WTC11 (cell line): ENCODE data around the gene KIAA0232. TPM values are rescaled to one million over a fixed set of nuclear protein-coding genes. Genes with fewer than 3 reads are reported as not detected.

ENCODE experiments used
- ATAC-seq: fragments of 200-7000 bp; cut with Tn5 transposase; 2 replicates; pipeline ENCODE4 v1.10.0; 2021; ENCODE audit warnings: mild to moderate bottlenecking, moderate library complexity
- CTCF ChIA-PET: fragments of 300-600 bp; sonication (Branson Sonifier 250); formaldehyde crosslinking; loops from one replicate; lab custom pipeline; 2021; ENCODE audit warnings: antibody characterized with exemption; lab: Charles Lee
- POLR2A ChIA-PET: fragments of 350-600 bp; sonication (Branson Sonifier 250); formaldehyde crosslinking; loops from one replicate; lab custom pipeline; 2021; ENCODE audit warnings: antibody characterized with exemption; lab: Charles Lee
- DNase-seq: peaks from one replicate; pipeline ENCODE4 v3.0.0; 2021; ENCODE audit warnings: low spot score
- H3K27ac Mint-ChIP-seq: 2 replicates; pipeline ENCODE4 v1.8.0; 2021; ENCODE audit warnings: mixed read lengths
- H3K27me3 Mint-ChIP-seq: 2 replicates; pipeline ENCODE4 v1.8.0; 2021; ENCODE audit warnings: low read depth, mild to moderate bottlenecking, moderate library complexity, mixed read lengths
- H3K36me3 Mint-ChIP-seq: 2 replicates; pipeline ENCODE4 v1.8.0; 2021; ENCODE audit warnings: mixed read lengths
- H3K4me1 Mint-ChIP-seq: 2 replicates; pipeline ENCODE4 v1.8.0; 2022; ENCODE audit warnings: mixed read lengths
- H3K4me3 Mint-ChIP-seq: 2 replicates; pipeline ENCODE4 v1.8.0; 2021; ENCODE audit warnings: mild to moderate bottlenecking, moderate library complexity, mixed read lengths
- H3K9me3 Mint-ChIP-seq: 2 replicates; pipeline ENCODE4 v1.8.0; 2021; ENCODE audit warnings: mixed read lengths
- ATF1 ChIP-seq: sonication (generic); formaldehyde crosslinking; IDR thresholded peaks from 2 replicates; pipeline ENCODE4 v1.8.1; 2023; ENCODE audit warnings: mild to moderate bottlenecking, moderate library complexity, missing genetic modification reagents
- CBFB ChIP-seq: sonication (generic); formaldehyde crosslinking; IDR thresholded peaks from 2 replicates; pipeline ENCODE4 v1.8.1; 2022; ENCODE audit warnings: mild to moderate bottlenecking, low read depth, missing genetic modification reagents
- ELF4 ChIP-seq: sonication (generic); formaldehyde crosslinking; IDR thresholded peaks from 2 replicates; pipeline ENCODE4 v1.8.1; 2022; ENCODE audit warnings: low read depth, mild to moderate bottlenecking, moderate library complexity, missing genetic modification reagents
- GRHL2 ChIP-seq: fragments of 250-450 bp; sonication (Bioruptor Pico); IDR thresholded peaks from 2 replicates; pipeline ENCODE4 v1.8.0; 2022; ENCODE audit warnings: mild to moderate bottlenecking, moderate library complexity; ENCODE audit not compliant: insufficient replicate concordance, severe bottlenecking
- GTF2I ChIP-seq: fragments of 250-450 bp; sonication (Bioruptor Pico); conservative IDR thresholded peaks from 2 replicates; pipeline ENCODE4 v1.4.0; 2021; ENCODE audit warnings: mild to moderate bottlenecking
- IRF2 ChIP-seq: sonication (generic); formaldehyde crosslinking; IDR thresholded peaks from 2 replicates; pipeline ENCODE4 v1.8.0; 2022; ENCODE audit warnings: low read depth, missing genetic modification reagents, borderline replicate concordance
- JAZF1 ChIP-seq: fragments of 250-450 bp; sonication (Bioruptor Pico); IDR thresholded peaks from 2 replicates; pipeline ENCODE4 v1.9.0; 2021; ENCODE audit warnings: moderate library complexity, mild to moderate bottlenecking, inconsistent platforms
- NR1H2 ChIP-seq: sonication (generic); formaldehyde crosslinking; IDR thresholded peaks from 2 replicates; pipeline ENCODE4 v1.9.0; 2021; ENCODE audit warnings: mild to moderate bottlenecking, moderate library complexity, missing genetic modification reagents
- PRRX2 ChIP-seq: fragments of 250-450 bp; sonication (Bioruptor Pico); IDR thresholded peaks from 2 replicates; pipeline ENCODE4 v1.8.0; 2021; ENCODE audit warnings: mild to moderate bottlenecking
- SMAD4 ChIP-seq: sonication (generic); formaldehyde crosslinking; IDR thresholded peaks from 2 replicates; pipeline ENCODE4 v1.8.0; 2022; ENCODE audit warnings: mild to moderate bottlenecking, missing genetic modification reagents
- SP1 ChIP-seq: sonication (generic); formaldehyde crosslinking; conservative IDR thresholded peaks from 2 replicates; pipeline ENCODE4 v1.8.1; 2022; ENCODE audit warnings: missing genetic modification reagents
- TCF7 ChIP-seq: sonication (generic); formaldehyde crosslinking; IDR thresholded peaks from 2 replicates; pipeline ENCODE4 v1.8.0; 2022; ENCODE audit warnings: mild to moderate bottlenecking, low read depth, missing genetic modification reagents, moderate library complexity
- ZNF121 ChIP-seq: sonication (generic); formaldehyde crosslinking; IDR thresholded peaks from 2 replicates; pipeline ENCODE4 v1.8.0; 2023; ENCODE audit warnings: missing genetic modification reagents
- ZNF219 ChIP-seq: sonication (generic); formaldehyde crosslinking; IDR thresholded peaks from 2 replicates; pipeline ENCODE4 v1.8.0; 2023; ENCODE audit warnings: missing genetic modification reagents, mild to moderate bottlenecking, borderline replicate concordance
- total RNA-seq: library from RNA; stranded (reverse); gene quantifications from 3 replicates; pipeline ENCODE4 v1.2.3, GENCODE V29; 2021
- TF ChIP-seq, protein P1 (sequence below): fragments of 200-600 bp; IDR thresholded peaks from 2 replicates; pipeline ENCODE4 v1.8.0; 2022; ENCODE audit warnings: antibody characterized with exemption
- TF ChIP-seq, protein P2 (sequence below): fragments of 250-450 bp; sonication (Bioruptor Pico); IDR thresholded peaks from 2 replicates; pipeline ENCODE4 v1.9.0; 2021; ENCODE audit warnings: mild to moderate bottlenecking
- TF ChIP-seq, protein P3 (sequence below): sonication (generic); formaldehyde crosslinking; IDR thresholded peaks from 2 replicates; pipeline ENCODE4 v1.8.0; 2022; ENCODE audit warnings: mild to moderate bottlenecking, missing genetic modification reagents
- TF ChIP-seq, protein P4 (sequence below): fragments of 250-450 bp; sonication (Bioruptor Pico); IDR thresholded peaks from 2 replicates; pipeline ENCODE4 v1.8.0; 2021; ENCODE audit warnings: mild to moderate bottlenecking
- TF ChIP-seq, protein P5 (sequence below): sonication (generic); formaldehyde crosslinking; IDR thresholded peaks from 2 replicates; pipeline ENCODE4 v1.8.0; 2022; ENCODE audit warnings: mild to moderate bottlenecking, missing genetic modification reagents
- TF ChIP-seq, protein P6 (sequence below): sonication (generic); formaldehyde crosslinking; IDR thresholded peaks from 2 replicates; pipeline ENCODE4 v1.8.1; 2023; ENCODE audit warnings: mild to moderate bottlenecking, missing genetic modification reagents, moderate library complexity

The KIAA0232 gene
- total RNA-seq, 1 experiment from 2014 or later = 23.2 TPM

DNA sequence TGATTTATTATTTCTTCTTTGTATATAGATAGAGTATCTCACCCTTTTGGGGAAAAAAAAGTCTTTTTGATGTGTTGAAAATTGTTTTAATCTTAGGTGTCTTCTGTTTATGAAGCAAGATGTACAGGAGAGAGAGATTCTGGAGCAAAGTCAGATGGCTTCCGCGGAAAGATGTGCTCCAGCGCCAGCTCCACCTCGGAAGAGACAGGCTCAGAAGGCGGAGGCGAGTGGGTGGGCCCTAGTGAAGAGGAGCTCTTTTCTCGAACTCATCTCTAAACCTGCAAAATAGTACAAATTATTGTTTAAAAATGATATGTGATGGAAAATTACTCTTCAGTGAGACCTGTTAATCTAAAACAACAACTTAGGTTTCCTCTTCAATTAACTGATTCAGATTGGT lies 98.2 kb downstream of the KIAA0232 start:
- Mint-ChIP-seq H3K27ac (no peak overlapping the region; the same call in 1 of the 2 replicates), H3K27me3 (no peaks in the 10 kb centered on the region), H3K4me1 (peaks cover 9% of the 10 kb centered on the region), H3K9me3 (no peaks in the 10 kb centered on the region), H3K36me3 (peaks cover 50% of the 10 kb centered on the region), H3K4me3 (no peak overlapping the region)
- DNase-seq (no peak), ATAC-seq (no peak)
- CTCF ChIA-PET = no interaction called here
- POLR2A ChIA-PET = no interaction called here
- TF ChIP-seq GTF2I (no peak), ZNF219 (CRISPR knock-in tag) (no peak), ELF4 (CRISPR knock-in tag) (no peak), ATF1 (CRISPR knock-in tag) (no peak), IRF2 (CRISPR knock-in tag) (no peak), CBFB (CRISPR knock-in tag) (no peak), JAZF1 (CRISPR knock-in tag) (no peak), PRRX2 (CRISPR knock-in tag) (no peak), ZNF121 (CRISPR knock-in tag) (no peak)
- TF ChIP-seq, protein P1, sequence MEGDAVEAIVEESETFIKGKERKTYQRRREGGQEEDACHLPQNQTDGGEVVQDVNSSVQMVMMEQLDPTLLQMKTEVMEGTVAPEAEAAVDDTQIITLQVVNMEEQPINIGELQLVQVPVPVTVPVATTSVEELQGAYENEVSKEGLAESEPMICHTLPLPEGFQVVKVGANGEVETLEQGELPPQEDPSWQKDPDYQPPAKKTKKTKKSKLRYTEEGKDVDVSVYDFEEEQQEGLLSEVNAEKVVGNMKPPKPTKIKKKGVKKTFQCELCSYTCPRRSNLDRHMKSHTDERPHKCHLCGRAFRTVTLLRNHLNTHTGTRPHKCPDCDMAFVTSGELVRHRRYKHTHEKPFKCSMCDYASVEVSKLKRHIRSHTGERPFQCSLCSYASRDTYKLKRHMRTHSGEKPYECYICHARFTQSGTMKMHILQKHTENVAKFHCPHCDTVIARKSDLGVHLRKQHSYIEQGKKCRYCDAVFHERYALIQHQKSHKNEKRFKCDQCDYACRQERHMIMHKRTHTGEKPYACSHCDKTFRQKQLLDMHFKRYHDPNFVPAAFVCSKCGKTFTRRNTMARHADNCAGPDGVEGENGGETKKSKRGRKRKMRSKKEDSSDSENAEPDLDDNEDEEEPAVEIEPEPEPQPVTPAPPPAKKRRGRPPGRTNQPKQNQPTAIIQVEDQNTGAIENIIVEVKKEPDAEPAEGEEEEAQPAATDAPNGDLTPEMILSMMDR = no peak
- TF ChIP-seq, protein P2, sequence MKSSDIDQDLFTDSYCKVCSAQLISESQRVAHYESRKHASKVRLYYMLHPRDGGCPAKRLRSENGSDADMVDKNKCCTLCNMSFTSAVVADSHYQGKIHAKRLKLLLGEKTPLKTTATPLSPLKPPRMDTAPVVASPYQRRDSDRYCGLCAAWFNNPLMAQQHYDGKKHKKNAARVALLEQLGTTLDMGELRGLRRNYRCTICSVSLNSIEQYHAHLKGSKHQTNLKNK (CRISPR knock-in tag) = no peak
- TF ChIP-seq, protein P3, sequence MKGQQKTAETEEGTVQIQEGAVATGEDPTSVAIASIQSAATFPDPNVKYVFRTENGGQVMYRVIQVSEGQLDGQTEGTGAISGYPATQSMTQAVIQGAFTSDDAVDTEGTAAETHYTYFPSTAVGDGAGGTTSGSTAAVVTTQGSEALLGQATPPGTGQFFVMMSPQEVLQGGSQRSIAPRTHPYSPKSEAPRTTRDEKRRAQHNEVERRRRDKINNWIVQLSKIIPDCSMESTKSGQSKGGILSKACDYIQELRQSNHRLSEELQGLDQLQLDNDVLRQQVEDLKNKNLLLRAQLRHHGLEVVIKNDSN (CRISPR knock-in tag) = no peak
- TF ChIP-seq, protein P4, sequence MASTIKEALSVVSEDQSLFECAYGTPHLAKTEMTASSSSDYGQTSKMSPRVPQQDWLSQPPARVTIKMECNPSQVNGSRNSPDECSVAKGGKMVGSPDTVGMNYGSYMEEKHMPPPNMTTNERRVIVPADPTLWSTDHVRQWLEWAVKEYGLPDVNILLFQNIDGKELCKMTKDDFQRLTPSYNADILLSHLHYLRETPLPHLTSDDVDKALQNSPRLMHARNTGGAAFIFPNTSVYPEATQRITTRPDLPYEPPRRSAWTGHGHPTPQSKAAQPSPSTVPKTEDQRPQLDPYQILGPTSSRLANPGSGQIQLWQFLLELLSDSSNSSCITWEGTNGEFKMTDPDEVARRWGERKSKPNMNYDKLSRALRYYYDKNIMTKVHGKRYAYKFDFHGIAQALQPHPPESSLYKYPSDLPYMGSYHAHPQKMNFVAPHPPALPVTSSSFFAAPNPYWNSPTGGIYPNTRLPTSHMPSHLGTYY (CRISPR knock-in tag) = no peak

DNA sequence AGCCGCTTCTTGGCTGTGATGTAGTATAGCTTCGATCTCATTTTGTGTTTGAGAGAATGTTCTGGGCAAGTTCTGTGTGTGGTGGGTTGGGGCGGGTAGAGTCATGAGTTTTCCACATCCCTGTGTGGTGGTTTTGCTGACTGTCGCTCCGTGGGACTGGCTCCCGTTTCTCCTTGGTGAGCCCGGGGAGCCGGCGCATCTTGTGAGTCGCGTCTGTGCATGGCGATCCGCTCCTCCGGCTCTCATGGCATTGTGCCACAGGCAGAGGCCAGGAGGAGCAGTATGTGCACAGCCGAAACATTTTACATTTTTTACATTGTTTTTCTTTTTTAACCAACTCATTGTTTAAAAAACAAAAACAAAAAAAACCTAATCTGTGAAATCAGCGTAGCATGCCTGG lies 99.4 kb downstream of the KIAA0232 start:
- DNase-seq (no peak), ATAC-seq (no peak)
- Mint-ChIP-seq H3K4me3 (no peak overlapping the region), H3K4me1 (peaks cover 7% of the 10 kb centered on the region), H3K27me3 (no peaks in the 10 kb centered on the region), H3K36me3 (peaks cover 40% of the 10 kb centered on the region), H3K27ac (no peak overlapping the region)
- POLR2A ChIA-PET = no interaction called here
- CTCF ChIA-PET = no interaction called here
- TF ChIP-seq, protein P5, sequence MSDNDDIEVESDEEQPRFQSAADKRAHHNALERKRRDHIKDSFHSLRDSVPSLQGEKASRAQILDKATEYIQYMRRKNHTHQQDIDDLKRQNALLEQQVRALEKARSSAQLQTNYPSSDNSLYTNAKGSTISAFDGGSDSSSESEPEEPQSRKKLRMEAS = no peak
- TF ChIP-seq ZNF219 (CRISPR knock-in tag) (no peak), TCF7 (CRISPR knock-in tag) (no peak)
- TF ChIP-seq, protein P6, sequence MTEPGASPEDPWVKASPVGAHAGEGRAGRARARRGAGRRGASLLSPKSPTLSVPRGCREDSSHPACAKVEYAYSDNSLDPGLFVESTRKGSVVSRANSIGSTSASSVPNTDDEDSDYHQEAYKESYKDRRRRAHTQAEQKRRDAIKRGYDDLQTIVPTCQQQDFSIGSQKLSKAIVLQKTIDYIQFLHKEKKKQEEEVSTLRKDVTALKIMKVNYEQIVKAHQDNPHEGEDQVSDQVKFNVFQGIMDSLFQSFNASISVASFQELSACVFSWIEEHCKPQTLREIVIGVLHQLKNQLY (CRISPR knock-in tag) = no peak
- TF ChIP-seq, all 79 proteins: peak for 0
- no peaks in the 10 kb centered on the region for H3K9me3 Mint-ChIP-seq

DNA sequence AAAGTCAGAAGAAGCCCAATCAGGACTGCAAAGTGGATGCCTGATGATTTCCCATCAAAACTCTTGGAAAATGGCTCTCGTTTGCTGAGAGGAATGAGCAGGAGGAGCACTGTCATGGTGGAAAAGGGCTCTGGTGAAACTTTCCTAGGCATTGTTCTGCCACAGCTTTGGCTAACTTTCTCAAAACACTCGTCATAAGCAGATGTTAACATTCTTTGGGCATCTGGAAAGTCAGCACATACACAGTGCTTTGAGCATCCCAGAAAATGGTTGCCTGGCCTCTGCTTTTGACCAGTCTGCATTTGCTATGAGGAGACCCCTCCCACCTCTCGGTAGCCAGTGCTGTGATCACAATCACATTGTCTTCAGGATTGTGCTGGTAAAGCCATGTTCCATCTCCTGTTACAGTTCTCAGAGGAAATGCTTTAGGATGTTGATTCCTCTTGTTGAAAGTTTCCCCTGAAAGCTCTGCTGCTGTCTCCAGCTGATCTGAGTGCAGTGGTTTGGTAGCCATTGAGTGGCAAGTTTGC lies 101.9 kb downstream of the KIAA0232 start:
- no peak overlapping the region for H3K4me3 Mint-ChIP-seq
- peaks cover 7% of the 10 kb centered on the region for H3K4me1 Mint-ChIP-seq
- peak overlapping the region; percentile 84 for H3K27ac Mint-ChIP-seq
- H3K36me3 Mint-ChIP-seq = peaks cover 22% of the 10 kb centered on the region
- H3K9me3 Mint-ChIP-seq = no peaks in the 10 kb centered on the region
- ChIA-PET POLR2A (no interaction called here), CTCF (interaction anchor here (1.0 to 5.3 kb wide), 8 partner anchors 10 to 217 kb away, joined by 3 to 38 read pairs (median 3); partner anchors contain the start of genes GRPEL1 and TADA2B)
- H3K27me3 Mint-ChIP-seq = no peaks in the 10 kb centered on the region
- DNase-seq (no peak), ATAC-seq (peak; percentile 75)
- no peak for TF ChIP-seq SP1
- TF ChIP-seq, protein P6 (CRISPR knock-in tag) = no peak
- TF ChIP-seq GRHL2 (CRISPR knock-in tag) = no peak
- TF ChIP-seq NR1H2 = no peak
- no peak for TF ChIP-seq SMAD4 (CRISPR knock-in tag)
